GM23248 (cell line): Measurements from ENCODE around the gene DCAKD.

Source experiments
- EZH2 ChIP-seq: fragments of 200-600 bp; sonication (generic); IDR thresholded peaks from 2 replicates; pipeline ENCODE4 v1.6.1; 2018; ENCODE audit warnings: antibody characterized with exemption, mild to moderate bottlenecking; ENCODE audit not compliant: insufficient read depth, poor library complexity, severe bottlenecking
- EZH2phosphoT487 ChIP-seq: fragments of 200-600 bp; sonication (generic); IDR thresholded peaks from 2 replicates; pipeline ENCODE4 v1.6.1; 2018; ENCODE audit warnings: antibody characterized with exemption, moderate library complexity, mild to moderate bottlenecking, low read depth; ENCODE audit not compliant: insufficient read depth

DNA sequence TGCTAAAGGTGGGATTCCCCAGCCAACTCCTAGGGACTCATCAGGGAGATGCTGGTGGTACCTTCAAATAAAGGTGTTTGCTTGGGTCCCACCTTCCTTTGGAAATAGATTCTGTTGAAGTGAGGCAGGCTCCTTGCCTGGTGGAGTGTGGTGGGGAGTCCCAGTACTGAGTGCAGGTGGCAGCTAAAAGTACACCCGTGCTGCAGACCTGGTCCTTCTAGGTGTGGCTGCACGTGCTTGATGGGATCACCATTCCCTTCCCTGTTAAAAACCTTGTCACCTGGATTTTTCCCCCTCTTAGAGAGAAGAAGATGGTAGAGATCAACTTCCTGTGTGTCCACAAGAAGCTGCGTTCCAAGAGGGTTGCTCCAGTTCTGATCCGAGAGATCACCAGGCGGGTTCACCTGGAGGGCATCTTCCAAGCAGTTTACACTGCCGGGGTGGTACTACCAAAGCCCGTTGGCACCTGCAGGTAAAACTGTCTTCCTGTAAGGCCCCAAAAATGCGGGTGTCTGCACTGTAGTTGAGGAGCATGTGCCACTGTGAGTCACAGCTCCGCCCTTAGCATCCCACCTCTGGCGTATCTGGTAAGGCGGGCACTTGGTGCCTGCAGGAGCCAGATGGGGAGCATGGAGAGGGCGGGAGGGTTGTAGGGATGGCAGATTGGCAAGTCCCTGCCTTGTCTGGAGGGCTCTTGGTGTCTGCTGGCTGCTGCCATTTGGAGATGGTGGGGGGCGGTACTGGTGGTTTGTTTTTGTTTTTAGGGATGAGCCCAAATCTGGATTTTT, 46.8 kb upstream of the DCAKD start:
- no peak for TF ChIP-seq EZH2
- TF ChIP-seq EZH2phosphoT487 = no peak
